Astrocyte of the hippocampus (primary cell): ENCODE results near the gene NT5DC3.

ENCODE experiments used
- DNase-seq: peaks from one replicate; pipeline ENCODE4 v3.0.0; 2011; ENCODE audit warnings: low read depth, low spot score

Gene NT5DC3

GRCh38 chr12:103840876-103841689, at the start of gene NT5DC3:
NT5DC3 (minus strand) TSS chr12:103841234; CDS start chr12:103841156, 78 bp downstream.
- peak; percentile 96 for DNase-seq

DNA sequence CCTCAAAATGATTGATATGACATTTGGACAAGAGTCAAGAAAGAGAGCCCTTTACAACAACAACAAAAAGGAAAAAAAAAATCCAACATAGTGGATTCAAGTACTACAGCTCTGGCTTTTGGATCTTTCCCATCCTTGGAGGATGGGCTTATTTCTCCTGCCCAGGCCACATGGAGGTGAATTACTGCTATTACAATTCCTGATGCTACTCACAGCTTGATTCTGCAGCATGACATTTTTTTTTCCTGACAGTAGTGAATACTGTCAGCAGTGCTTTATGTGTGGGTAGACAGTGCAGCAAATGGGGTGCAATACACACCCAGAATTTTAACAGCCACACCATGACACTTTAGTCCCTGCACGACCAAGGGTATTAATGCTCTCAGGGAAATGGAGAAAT, 46.7 kb upstream of the NT5DC3 start:
- no peak for DNase-seq

DNA sequence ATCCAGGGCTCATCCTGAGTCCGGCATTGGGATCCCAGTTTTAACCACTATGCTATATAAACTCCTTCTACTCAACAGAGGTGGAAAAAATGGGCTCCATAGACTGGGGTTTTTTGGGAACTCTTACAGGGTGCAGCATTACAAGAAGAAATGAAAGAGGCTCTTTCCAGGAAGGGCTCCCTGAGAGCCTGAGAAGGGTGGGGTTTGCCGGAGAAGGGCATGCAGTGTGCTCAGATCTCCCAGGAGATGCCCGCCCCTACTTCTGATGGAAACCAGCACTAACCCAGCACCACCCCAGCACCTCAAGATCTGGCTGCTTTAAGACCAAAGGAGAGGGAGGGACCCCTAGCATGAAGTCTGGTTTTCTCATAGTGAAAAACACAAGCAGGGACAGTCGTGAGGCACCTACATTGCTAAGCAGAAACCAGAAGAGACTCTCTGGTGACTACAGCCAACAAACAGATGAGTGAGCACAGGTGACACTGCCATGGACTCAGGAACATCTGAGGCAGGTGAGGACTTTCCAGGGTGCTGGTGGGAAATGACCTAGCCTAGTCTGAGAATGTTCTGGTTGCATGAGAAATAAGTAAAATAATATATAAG, 45.3 kb upstream of the NT5DC3 start:
- DNase-seq: no peak

GRCh38 chr12:103884316-103884715, 43.3 kb upstream of the NT5DC3 start:
- DNase-seq: peak; percentile 66

DNA sequence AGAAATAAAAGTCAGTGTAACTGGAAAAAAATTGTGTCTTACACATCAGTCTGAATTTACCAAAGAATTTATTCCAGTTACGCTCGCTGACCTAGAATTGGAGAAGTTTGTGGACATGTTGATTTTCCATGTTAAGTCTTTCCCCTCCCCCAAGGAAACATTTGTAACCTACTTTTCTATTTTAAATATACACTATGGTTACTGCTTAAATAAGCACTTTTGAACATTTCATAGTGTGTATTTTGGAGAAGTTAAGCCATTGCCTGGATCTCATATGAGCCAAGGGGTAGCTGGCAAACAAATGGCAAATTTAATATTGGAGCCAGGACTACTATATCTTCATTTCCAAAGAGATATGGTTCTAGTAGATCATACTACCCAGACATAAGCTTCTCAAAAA, 42.9 kb upstream of the NT5DC3 start:
- no peak for DNase-seq

DNA sequence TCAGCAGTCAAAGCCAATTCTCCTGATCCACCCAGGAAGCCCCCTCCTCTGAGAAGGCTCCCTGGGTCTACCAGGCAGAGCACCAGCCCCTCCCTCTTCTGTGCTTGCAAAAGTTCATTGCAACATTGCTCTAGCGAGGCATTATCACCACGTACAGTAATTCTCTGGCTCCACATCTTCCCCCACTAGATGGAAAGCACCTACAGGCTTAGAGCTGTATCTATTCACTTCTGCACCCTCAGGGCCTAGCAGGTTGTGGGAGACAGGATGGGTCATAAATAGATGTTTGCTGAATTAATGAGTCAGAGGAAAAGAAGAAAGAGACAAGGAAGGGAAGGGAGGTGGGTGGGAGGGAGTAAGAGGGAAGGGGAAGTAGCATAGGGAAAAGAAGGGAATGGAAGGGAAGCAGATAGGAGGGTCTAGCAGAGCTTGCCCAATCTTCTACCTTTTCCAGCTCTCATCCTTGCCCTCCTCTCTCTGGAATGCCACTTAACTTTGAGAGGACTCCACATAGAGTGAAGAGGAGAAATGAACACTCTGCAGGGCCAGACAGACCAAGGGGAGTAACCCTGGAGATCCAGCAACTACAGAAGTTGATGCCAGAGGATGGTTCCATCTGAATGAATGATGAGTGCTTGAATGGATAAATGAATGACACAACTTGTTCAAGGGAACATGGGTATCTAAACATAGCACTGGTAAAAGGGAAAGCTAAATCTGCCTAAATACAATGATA, 42.0 kb upstream of the NT5DC3 start:
- no peak for DNase-seq

DNA sequence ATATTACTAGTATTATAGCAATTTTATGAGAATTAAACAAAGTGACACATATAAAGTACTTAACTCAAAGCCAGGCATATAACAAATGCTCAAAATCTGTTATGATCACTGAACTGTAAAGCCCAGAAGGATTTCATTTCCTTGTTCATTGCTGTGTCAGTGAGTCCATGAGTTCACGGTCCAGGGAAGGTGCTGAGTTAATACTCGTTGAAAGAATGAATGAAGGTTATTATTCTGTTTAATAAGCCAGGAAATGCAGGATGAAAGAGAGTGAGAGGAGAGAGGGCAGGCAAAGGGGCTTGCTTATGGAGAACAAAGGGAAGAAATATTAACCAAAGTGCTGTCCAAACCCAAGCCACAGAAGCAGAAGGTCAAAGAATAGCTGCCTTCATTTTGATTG, 40.2 kb upstream of the NT5DC3 start:
- no peak for DNase-seq

DNA sequence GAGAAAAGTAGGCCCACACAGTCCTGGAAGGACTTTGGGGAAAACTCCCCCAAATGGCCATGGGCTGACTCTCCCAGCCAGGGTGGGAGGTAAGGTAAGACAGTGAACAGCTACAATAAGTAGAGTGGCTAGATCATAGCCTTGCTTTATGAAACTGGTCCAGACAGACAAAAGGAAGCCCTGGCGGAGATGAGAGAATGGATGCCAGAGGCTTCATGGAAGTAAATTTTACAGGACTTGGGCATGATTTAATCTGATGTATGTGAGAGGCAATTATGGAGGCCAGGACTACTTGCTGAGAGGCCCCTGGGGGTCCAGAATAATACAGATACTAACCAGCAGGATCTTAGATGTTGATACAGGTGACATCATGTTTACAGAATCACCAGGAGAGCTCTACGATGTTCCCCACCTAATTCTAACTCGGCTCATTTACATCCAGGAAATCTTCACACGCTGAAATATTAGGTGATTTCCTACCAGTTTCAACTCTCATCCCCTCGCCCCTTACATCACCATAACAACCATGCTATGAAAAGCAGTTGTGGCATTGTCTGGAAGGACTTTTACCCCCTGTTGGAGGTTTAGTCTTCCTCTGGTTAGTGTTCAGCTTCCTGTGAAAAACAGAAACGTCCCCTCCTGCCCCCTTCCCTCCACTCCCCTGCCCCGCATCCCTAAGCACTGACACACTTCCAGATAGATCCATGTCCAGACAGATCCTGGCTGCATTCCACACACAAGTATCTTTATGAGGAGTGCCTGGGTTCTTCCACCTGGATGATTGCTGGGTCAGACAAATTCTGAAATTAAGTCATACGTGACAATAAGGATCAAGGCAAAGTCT, 39.5 kb upstream of the NT5DC3 start:
- DNase-seq: peak; percentile 11

GRCh38 chr12:103879878-103880277, 38.8 kb upstream of the NT5DC3 start:
- DNase-seq: no peak

DNA sequence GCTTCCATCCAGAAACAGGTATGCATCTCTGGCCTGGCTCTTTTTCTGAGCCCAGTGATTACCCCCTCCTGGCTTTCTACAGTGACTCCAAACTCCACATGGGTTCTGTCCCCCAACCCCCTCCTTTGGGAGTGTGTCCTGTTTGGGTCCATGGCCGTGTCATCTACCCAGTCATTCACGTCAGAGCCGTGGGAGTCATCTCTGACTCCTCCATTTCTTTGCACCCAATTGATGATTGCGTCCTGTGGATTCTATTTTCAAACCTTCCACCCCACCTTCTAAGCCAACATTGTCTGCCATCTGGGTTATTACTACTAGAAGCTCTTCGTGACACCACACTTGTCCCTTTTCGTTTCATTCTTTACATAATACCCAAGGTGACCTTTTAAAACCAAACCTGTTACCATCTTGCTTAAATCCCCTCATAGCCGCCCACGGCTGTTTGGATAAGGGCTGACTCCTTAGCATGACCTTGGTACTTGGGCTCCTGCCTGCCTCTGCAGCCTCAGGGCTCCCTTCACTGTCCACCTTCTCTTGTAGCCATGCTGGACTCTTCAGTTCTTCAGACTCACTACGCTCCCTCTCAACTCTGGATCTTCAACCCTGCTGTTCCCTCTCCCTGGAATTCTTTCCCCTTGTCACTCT, 38.1 kb upstream of the NT5DC3 start:
- no peak for DNase-seq

DNA sequence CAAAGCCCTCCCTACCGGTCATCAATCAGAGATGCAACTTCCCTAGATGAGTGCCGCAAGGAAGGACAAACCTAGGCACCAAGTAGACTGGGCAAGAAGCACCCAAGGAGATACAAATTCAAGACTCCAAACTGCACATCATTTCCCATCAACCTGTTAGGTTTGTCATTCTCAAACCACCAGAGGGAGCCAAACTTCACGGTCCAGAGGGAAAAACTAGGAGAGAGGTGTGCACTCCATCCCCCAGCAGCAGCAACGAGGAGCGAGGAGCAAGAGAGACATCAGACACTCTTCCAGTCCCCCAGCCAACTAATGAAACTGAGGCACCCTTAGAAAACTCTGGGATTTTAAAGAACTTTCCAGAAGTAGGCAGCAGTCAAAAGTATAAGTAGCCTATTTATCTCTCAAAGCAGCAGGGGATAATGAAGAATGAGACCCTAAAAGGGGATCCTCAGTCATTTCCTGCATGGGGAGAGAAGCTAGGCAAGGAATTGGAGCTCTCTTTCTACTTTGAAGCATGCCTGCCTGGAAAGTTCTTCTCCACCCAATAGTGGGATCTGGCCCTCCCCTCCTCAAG, 37.0 kb upstream of the NT5DC3 start:
- peak; percentile 80 for DNase-seq

GRCh38 chr12:103877288-103877687, 36.3 kb upstream of the NT5DC3 start:
- no peak for DNase-seq

- no peak for DNase-seq
Measured at GRCh38 chr12:103875666-103876065, 34.6 kb upstream of the NT5DC3 start.

DNA sequence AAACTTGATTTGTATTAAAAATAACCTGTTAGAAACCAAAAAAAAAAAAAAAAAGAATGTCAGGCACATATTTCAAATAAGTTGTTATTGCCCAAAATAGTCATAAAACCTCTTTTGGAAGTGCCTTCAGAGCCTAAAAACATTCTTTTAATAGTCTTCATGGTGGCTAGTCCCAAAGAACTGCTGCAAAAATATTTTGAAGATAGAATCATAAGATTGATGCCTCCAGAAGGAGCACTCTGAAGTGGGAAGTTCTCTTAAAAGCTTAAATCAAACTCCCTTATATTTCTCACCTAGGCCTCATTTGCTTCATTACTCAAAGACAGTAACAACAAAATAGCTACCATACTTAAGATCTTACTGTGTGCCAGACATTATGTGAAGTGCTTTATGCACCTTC, 27.2 kb upstream of the NT5DC3 start:
- peak; percentile 29 for DNase-seq

DNA sequence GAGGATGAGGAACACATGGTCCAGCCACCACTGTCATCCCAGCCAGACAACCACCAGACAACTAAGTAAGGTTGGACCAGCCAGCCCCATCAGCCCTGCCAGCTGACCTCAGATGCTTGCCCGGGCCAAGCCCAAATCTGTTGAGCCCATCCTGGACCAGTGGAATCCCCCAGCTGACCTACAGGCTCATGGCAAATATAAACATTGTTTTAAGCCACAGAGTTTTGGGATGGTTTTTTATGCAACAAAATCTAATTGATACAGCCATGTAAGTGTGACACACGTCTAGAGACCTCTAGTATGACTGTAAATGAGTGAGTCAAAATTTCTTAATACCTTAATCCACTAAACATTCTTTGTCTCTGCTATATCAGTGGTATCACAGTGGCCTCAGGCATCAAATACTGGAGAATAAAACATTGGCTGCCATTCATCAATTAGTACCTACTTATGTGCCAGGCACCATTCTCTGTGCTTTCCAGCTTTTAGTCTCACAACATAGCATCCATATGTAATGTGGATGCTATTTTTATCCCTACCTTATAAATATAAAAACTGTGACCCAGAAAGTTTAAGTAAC, 24.2 kb upstream of the NT5DC3 start:
- no peak for DNase-seq

DNA sequence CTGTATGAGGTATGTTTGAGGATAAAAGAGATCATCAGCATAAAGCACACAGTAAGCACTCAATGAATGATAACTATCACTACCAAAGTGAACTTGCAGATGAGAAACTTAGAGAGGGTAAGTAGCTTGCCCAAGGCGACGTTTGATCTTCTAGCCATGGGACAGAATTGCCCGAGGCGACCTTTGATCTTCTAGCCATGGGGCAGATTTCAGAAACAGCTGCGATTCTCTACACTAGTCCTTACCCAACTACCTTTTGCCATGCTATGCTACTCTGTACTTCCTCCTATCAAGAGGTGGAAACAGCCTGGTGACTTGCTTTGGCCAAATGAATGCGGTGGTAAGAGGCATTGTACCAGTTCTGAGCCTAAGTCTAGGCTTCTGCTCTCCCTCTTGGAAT, 23.7 kb upstream of the NT5DC3 start:
- no peak for DNase-seq

- peak; percentile 96 for DNase-seq
Measured at GRCh38 chr12:103858953-103859601, 18.0 kb upstream of the NT5DC3 start.

GRCh38 chr12:103858335-103858734, 17.3 kb upstream of the NT5DC3 start:
- no peak for DNase-seq

- no peak for DNase-seq
Measured at GRCh38 chr12:103857164-103857563, 16.1 kb upstream of the NT5DC3 start.
